HepG2 (cell line): Measurements from ENCODE around the gene IQCK.

Experiments used
- ARHGAP35 ChIP-seq: sonication (generic); formaldehyde crosslinking; IDR thresholded peaks from 2 replicates; pipeline ENCODE4 v1.9.0; 2022; ENCODE audit warnings: mild to moderate bottlenecking, inconsistent platforms, moderate library complexity, missing genetic modification reagents, borderline replicate concordance
- CHD2 ChIP-seq: IDR thresholded peaks from 2 replicates; pipeline ENCODE4 v1.6.1; 2011; ENCODE audit warnings: low read depth, low read length, improper control_type of control experiment
- GTF3A ChIP-seq: sonication (generic); formaldehyde crosslinking; conservative IDR thresholded peaks from 2 replicates; pipeline ENCODE4 v1.4.0; 2020; ENCODE audit warnings: mild to moderate bottlenecking, missing genetic modification reagents
- KDM5A ChIP-seq: fragments of 200-600 bp; sonication (generic); IDR thresholded peaks from 2 replicates; pipeline ENCODE4 v1.7.0; 2018; ENCODE audit warnings: antibody characterized with exemption, mild to moderate bottlenecking, low read length, borderline replicate concordance
- RFX5 ChIP-seq: IDR thresholded peaks from 2 replicates; pipeline ENCODE4 v1.6.1; 2011; ENCODE audit warnings: low read depth, low read length, improper control_type of control experiment
- TCF7L2 ChIP-seq: IDR thresholded peaks from 2 replicates; pipeline ENCODE4 v1.6.1; 2011; ENCODE audit warnings: mild to moderate bottlenecking, low read depth, low read length, moderate library complexity
- ZNF337 ChIP-seq: sonication (generic); formaldehyde crosslinking; IDR thresholded peaks from 2 replicates; pipeline ENCODE4 v1.5.1; 2020; ENCODE audit warnings: missing genetic modification reagents, low read depth, mild to moderate bottlenecking, borderline replicate concordance
- ZNF468 ChIP-seq: sonication (generic); formaldehyde crosslinking; IDR thresholded peaks from 2 replicates; pipeline ENCODE4 v1.8.0; 2022; ENCODE audit warnings: mild to moderate bottlenecking, moderate library complexity, missing genetic modification reagents
- ZNF513 ChIP-seq: sonication (generic); formaldehyde crosslinking; conservative IDR thresholded peaks from 2 replicates; pipeline ENCODE4 v1.5.0; 2020; ENCODE audit warnings: missing genetic modification reagents
- ZNF619 ChIP-seq: sonication (generic); formaldehyde crosslinking; IDR thresholded peaks from 2 replicates; pipeline ENCODE4 v1.4.0; 2020; ENCODE audit warnings: mild to moderate bottlenecking, missing genetic modification reagents
- TF ChIP-seq, protein P1 (sequence below): sonication (generic); formaldehyde crosslinking; IDR thresholded peaks from 2 replicates; pipeline ENCODE4 v1.5.0; 2020; ENCODE audit warnings: mild to moderate bottlenecking, missing genetic modification reagents, moderate library complexity
- TF ChIP-seq, protein P2 (sequence below): sonication (generic); formaldehyde crosslinking; IDR thresholded peaks from 2 replicates; pipeline ENCODE4 v1.5.1; 2020; ENCODE audit warnings: mild to moderate bottlenecking, moderate library complexity, missing genetic modification reagents
- TF ChIP-seq, protein P3 (sequence below), 2 experiments: IDR thresholded peaks; 2 replicates each; pipeline ENCODE4 v1.6.1; 2011 to 2012; ENCODE audit warnings: low read length in 2 of 2, borderline replicate concordance in 1 of 2, low read depth in 1 of 2, mild to moderate bottlenecking in 1 of 2, moderate library complexity in 1 of 2
- TF ChIP-seq, protein P4 (sequence below): sonication (generic); formaldehyde crosslinking; IDR thresholded peaks from 2 replicates; pipeline ENCODE4 v1.4.0; 2020; ENCODE audit warnings: missing genetic modification reagents, mild to moderate bottlenecking, borderline replicate concordance

DNA sequence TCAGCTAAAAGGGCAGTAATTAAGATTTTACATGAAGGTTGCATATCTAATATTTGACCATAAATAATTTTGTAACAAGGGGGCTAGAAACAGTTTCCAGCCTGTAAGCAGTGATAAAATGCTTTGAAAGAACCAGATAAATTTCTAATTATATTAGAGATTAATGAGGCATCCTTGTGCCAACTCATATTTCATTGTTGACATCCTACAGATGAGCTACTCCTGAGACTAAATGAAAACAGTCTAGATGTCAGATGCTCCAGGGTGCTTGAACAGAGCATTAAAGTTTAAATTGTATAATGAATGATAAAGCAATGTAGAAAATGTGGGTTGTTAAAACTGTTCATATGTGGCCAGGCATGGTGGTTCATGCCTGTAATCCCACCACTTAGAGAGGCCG is 23.3 kb downstream of the IQCK start:
- TF ChIP-seq, protein P1, sequence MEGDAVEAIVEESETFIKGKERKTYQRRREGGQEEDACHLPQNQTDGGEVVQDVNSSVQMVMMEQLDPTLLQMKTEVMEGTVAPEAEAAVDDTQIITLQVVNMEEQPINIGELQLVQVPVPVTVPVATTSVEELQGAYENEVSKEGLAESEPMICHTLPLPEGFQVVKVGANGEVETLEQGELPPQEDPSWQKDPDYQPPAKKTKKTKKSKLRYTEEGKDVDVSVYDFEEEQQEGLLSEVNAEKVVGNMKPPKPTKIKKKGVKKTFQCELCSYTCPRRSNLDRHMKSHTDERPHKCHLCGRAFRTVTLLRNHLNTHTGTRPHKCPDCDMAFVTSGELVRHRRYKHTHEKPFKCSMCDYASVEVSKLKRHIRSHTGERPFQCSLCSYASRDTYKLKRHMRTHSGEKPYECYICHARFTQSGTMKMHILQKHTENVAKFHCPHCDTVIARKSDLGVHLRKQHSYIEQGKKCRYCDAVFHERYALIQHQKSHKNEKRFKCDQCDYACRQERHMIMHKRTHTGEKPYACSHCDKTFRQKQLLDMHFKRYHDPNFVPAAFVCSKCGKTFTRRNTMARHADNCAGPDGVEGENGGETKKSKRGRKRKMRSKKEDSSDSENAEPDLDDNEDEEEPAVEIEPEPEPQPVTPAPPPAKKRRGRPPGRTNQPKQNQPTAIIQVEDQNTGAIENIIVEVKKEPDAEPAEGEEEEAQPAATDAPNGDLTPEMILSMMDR = no peak
- TF ChIP-seq, protein P2, sequence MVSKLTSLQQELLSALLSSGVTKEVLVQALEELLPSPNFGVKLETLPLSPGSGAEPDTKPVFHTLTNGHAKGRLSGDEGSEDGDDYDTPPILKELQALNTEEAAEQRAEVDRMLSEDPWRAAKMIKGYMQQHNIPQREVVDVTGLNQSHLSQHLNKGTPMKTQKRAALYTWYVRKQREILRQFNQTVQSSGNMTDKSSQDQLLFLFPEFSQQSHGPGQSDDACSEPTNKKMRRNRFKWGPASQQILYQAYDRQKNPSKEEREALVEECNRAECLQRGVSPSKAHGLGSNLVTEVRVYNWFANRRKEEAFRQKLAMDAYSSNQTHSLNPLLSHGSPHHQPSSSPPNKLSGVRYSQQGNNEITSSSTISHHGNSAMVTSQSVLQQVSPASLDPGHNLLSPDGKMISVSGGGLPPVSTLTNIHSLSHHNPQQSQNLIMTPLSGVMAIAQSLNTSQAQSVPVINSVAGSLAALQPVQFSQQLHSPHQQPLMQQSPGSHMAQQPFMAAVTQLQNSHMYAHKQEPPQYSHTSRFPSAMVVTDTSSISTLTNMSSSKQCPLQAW = no peak
- TF ChIP-seq, protein P3, sequence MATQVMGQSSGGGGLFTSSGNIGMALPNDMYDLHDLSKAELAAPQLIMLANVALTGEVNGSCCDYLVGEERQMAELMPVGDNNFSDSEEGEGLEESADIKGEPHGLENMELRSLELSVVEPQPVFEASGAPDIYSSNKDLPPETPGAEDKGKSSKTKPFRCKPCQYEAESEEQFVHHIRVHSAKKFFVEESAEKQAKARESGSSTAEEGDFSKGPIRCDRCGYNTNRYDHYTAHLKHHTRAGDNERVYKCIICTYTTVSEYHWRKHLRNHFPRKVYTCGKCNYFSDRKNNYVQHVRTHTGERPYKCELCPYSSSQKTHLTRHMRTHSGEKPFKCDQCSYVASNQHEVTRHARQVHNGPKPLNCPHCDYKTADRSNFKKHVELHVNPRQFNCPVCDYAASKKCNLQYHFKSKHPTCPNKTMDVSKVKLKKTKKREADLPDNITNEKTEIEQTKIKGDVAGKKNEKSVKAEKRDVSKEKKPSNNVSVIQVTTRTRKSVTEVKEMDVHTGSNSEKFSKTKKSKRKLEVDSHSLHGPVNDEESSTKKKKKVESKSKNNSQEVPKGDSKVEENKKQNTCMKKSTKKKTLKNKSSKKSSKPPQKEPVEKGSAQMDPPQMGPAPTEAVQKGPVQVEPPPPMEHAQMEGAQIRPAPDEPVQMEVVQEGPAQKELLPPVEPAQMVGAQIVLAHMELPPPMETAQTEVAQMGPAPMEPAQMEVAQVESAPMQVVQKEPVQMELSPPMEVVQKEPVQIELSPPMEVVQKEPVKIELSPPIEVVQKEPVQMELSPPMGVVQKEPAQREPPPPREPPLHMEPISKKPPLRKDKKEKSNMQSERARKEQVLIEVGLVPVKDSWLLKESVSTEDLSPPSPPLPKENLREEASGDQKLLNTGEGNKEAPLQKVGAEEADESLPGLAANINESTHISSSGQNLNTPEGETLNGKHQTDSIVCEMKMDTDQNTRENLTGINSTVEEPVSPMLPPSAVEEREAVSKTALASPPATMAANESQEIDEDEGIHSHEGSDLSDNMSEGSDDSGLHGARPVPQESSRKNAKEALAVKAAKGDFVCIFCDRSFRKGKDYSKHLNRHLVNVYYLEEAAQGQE (IDR thresholded peaks at IDR 0.05; ENCODE audit: borderline replicate concordance in 1 of 2, low read depth in 1 of 2, low read length in 2 of 2) = no peak
- TF ChIP-seq, protein P4, sequence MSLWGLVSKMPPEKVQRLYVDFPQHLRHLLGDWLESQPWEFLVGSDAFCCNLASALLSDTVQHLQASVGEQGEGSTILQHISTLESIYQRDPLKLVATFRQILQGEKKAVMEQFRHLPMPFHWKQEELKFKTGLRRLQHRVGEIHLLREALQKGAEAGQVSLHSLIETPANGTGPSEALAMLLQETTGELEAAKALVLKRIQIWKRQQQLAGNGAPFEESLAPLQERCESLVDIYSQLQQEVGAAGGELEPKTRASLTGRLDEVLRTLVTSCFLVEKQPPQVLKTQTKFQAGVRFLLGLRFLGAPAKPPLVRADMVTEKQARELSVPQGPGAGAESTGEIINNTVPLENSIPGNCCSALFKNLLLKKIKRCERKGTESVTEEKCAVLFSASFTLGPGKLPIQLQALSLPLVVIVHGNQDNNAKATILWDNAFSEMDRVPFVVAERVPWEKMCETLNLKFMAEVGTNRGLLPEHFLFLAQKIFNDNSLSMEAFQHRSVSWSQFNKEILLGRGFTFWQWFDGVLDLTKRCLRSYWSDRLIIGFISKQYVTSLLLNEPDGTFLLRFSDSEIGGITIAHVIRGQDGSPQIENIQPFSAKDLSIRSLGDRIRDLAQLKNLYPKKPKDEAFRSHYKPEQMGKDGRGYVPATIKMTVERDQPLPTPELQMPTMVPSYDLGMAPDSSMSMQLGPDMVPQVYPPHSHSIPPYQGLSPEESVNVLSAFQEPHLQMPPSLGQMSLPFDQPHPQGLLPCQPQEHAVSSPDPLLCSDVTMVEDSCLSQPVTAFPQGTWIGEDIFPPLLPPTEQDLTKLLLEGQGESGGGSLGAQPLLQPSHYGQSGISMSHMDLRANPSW (CRISPR knock-in tag) = no peak
- no peak for TF ChIP-seq GTF3A (CRISPR knock-in tag)
- TF ChIP-seq ZNF468 (CRISPR knock-in tag) = no peak
- TF ChIP-seq ARHGAP35 = no peak
- no peak for TF ChIP-seq ZNF337
- no peak for TF ChIP-seq TCF7L2
- no peak for TF ChIP-seq CHD2
- TF ChIP-seq ZNF619 (CRISPR knock-in tag) = no peak
- no peak for TF ChIP-seq KDM5A
- no peak for TF ChIP-seq RFX5
- no peak for TF ChIP-seq ZNF513 (CRISPR knock-in tag)
